A375 (cell line): ENCODE results near the gene PSRC1. TPM values are rescaled to one million over a fixed set of nuclear protein-coding genes. Genes with fewer than 3 reads are reported as not detected.

ENCODE experiments used
- total RNA-seq: library from RNA; depleted of rRNA; stranded (reverse); fragments of >200 nt; shearing (Covaris generic); gene quantifications from 2 replicates; pipeline ENCODE4 v1.2.3, GENCODE V29; 2014; rRNA removed

Gene PSRC1
- 33.0 and 33.9 TPM in 2 replicates for total RNA-seq

DNA sequence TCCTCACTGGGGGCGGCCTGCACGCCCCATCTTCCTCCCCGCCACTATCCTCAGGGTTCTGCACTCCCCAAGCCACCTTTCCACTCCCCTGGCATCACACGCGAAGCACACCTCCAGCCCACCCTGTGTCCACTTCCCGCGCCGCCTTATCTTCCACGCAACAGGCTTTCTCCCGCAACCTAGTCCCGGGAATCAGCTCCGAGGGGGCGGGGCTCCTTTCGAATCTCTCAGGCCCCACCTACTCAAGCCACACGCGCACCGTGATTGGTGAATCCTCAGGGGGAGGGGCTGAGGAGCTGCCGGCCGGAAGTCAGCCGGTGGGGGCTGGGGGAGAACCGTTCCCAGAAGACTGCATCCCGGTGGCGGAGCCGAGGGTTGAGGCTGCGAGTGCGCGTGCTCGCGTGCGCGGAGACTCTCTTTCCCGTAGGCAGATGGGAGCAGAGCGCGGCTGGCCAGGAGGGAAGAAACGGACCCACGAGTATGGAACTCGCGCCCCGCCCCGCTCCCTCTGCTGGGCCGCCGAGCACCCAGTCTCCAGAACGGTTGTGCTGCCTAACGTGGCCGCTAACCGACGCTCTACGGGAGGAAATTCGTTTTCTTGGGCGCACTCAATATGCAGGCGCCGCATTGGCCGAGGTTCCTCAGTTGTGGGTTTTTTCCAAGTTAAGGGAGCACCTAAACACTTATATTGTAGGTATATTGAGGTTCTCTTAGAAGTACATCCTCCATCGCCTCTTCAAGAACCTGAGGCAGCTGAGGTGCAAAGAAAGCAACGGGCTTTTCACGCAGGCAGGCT is at the start of gene PSRC1:
Gene PSRC1 (minus strand): TSS at position 194 of the 796 bp plus-strand sequence.

DNA sequence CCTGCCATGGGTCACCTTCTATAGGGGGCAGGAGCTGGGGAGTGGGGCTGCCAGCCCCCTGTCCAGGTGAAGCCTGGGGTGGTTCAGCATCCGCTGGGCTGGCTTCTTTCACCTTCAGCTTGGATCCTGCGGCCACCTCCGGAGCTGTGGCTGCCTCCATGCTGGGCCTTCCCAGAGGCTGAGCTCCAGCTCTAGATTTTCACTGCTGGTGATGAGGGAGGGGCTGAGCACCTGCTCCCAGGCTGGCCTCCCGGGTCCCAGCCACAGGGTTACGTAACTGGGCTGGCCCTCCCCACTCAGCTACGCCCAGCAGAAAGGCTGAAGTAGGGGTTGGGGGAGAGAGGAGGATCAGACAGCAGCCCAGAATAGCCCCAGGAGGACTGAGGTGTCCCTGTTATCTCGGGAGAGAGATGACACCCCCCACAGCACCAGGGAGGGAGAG is 23.9 kb upstream of the PSRC1 start, which contains the start of gene MYBPHL:
Gene MYBPHL (minus strand): TSS at position 180 of the 442 bp plus-strand sequence. CDS start 20 bp downstream, at position 160.

DNA sequence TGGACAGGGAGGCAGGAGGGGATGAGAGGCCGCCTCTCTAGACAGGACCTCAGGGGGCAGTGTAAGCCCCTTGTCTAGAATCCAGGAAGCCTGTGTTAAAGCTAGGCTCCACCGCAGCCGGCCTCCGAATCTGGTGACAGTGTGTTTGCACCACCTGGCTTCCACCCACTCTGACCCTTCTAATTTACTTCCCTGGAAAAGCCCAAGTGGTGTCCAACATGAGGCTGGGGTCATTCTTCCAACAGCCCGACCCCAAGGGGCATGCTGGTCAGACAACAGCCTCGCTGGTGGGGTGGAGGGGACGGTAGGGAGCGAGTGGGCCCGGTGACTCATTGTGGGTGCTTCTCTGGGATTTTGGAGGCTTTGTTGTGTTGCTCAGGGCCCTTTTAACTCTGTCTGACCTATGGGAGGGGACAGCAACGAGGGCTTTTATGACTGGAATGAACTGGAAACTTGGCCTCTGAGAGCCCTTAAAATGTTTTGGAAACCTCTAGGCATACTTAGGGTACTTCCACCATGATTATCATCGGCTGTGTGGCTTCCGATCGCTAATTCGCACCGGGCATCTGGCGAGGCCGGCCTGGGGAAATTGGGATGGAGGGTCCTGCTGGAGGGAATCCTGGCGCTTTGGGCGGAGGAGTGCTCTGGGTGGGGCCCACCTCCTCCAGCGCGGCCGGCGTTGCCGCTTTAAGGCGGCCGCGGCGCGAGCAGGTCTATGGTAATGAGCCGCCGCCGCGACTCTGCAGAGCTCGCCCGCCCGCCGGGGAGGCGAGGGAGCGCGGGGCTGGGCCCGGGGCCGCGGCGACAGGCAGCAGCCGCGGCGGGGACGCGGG is 33.9 kb downstream of the PSRC1 start, which contains the start of gene CELSR2:
Gene CELSR2 (plus strand): TSS at position 743 of the 833 bp plus-strand sequence. CDS start 541 bp downstream, outside the sequence.

Other genes with a start within 250 kb of the PSRC1 start
- 6.5 and 6.8 TPM in 2 replicates for gene WDR47, start 241.0 kb downstream of the PSRC1 start, total RNA-seq
- gene TAF13, start 207.1 kb downstream of the PSRC1 start, total RNA-seq: 25.2 and 28.6 TPM in 2 replicates
- gene TMEM167B, start 192.4 kb downstream of the PSRC1 start, total RNA-seq: 13.5 and 17.4 TPM in 2 replicates
- gene ELAPOR1, start 169.0 kb downstream of the PSRC1 start, total RNA-seq: 0.08 and 0.11 TPM in 2 replicates
- 398 and 419 TPM in 2 replicates for gene SARS1, start 69.2 kb downstream of the PSRC1 start, total RNA-seq
- gene CELSR2, start 33.6 kb downstream of the PSRC1 start, total RNA-seq: 5.7 and 6.4 TPM in 2 replicates
- gene MYBPHL, start 23.9 kb upstream of the PSRC1 start, total RNA-seq: 0.48 TPM in 1 of 2 replicates, not detected in the other
- gene SORT1, start 114.8 kb upstream of the PSRC1 start, total RNA-seq: 5.1 and 5.4 TPM in 2 replicates
- 55.5 and 62.2 TPM in 2 replicates for gene PSMA5, start 143.3 kb upstream of the PSRC1 start, total RNA-seq
- 0.29 and 0.30 TPM in 2 replicates for gene SYPL2, start 183.4 kb upstream of the PSRC1 start, total RNA-seq
- 16.2 and 20.7 TPM in 2 replicates for gene ATXN7L2, start 200.8 kb upstream of the PSRC1 start, total RNA-seq
- gene CYB561D1, start 210.9 kb upstream of the PSRC1 start, total RNA-seq: 2.9 and 3.1 TPM in 2 replicates
- gene AMIGO1, start 226.6 kb upstream of the PSRC1 start, total RNA-seq: 3.0 and 3.7 TPM in 2 replicates